ENCODE measurements around the gene RPRD2.

The RPRD2 gene

DNA sequence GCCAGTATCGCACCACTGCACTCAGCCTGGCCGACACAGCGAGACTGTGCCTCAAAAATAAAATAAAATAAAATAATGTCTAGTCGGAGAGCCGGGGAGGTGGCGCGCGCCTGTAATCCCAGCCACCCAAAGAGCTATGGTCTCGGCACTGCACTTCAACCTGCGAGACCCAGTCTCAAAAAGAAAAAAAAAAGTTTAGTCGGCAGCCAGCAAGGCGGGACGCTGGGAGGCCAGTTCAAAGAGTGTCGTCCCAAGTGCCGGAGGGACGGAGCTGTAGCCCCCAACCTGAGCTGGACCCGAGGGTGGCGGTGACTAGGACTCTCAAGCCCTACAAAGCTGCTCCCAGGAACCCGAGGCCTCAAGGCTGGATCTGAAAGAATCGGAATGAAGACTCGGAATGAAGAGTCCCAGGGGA, 151.0 kb downstream of the RPRD2 start:
- no peak for DNase-seq (ENCODE audit: low spot score)

GRCh38 chr1:150515328-150516049, 151.5 kb downstream of the RPRD2 start, which contains the start of gene FALEC:
FALEC (plus strand) TSS chr1:150515752.
- DNase-seq (ENCODE audit: low spot score): peak; percentile 93

DNA sequence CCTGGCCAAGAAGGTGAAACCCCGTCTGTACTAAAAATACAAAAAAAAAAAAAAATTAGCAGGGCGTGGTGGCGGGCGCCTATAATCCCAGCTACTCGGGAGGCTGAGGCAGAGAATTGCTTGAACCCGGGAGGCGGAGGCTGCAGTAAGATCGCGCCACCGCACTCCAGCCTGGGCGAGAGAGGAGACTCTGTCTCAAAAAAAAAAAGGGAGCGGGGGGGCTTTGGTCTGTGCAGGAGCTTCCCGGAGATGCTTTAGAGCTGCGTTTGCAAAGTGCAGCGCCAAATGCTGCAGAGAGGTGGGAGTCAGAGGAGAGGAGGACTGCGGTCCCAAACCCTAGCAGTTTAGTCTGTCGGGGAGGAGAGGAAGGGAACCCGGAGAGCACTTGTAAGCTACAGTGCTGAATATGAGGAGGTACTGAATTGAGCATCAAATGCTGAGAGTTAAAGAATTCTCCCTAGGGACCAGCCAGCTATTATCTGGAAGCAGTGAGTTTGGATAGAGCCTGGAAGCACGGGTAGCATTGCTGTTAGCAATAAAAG, 152.2 kb downstream of the RPRD2 start:
- no peak for DNase-seq (ENCODE audit: low spot score)

DNA sequence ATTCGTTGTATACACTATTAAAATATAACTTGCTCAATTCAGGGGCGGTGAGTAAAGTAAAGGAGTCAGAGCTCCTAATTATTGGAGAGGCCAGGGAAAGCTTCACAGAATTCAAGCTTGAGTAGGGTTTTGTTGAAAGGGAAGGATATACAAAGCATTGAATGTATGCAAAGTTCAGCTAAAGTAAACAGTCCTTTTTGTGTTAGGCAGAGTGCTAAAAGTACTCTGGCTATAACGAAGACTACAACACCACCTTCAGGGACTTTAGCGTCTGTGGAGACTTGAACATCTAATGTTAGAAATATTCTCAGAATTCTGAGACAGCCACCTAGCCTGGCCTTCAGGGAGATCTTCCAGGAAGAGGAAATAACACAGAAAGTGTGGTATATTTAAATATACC, 152.7 kb downstream of the RPRD2 start:
- no peak for DNase-seq (ENCODE audit: low spot score)

- DNase-seq (ENCODE audit: low spot score): no peak
Measured at GRCh38 chr1:150521196-150521968, 157.4 kb downstream of the RPRD2 start.

- DNase-seq (ENCODE audit: low spot score): no peak
Measured at GRCh38 chr1:150525348-150525747, 161.4 kb downstream of the RPRD2 start.

All from CD4-positive, alpha-beta T cell treated with Interleukin-6 at 100 ng/mL for 8 hours (primary cell).